Measurements from ENCODE around the gene CLIC3.

Gene CLIC3

GRCh38 chr9:136950656-136951276 lies 45.6 kb downstream of the CLIC3 start:
- DNase-seq, result no peak

DNA sequence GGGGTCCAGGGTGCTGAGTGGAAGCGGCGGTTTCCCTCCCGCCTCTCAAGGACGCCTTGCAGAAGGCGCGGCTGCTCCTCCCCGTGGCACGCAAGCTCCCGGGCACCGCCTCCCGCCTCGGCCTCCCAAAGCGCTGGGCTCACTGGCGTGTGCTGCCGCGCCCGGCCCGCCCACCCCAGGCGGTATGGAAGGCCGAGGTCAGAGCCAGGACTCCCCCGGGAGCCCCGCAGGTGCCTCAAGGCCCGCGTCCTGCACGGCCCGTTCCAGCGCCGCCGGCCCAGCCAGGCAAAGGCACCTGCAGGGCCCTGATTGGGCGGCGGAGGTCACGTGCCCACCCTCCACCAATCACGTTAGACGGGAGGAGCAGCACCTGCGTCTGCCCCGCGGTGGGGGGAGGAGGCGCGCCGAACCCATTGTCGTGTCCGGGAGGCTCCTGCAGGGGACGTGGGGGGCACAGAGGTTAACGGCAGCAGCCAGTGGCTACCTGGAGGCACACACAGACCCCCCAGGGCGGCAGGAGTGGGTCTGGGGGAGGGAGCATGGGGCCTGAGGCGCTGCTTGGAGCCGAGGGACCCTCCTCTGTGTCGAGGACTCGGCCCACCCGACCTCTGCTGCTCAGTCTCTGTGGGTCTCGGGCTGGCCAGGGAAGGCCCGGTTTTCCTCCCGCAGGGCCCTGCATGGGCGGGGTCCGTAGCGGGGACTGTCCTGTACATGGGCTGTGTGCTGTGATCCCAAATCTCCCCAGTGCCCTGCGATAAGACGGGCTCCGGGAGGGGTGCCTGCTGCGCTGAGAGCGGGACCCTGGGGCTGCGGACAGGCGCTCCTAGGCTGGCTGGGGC lies 46.3 kb downstream of the CLIC3 start:
- DNase-seq, result no peak

DNA sequence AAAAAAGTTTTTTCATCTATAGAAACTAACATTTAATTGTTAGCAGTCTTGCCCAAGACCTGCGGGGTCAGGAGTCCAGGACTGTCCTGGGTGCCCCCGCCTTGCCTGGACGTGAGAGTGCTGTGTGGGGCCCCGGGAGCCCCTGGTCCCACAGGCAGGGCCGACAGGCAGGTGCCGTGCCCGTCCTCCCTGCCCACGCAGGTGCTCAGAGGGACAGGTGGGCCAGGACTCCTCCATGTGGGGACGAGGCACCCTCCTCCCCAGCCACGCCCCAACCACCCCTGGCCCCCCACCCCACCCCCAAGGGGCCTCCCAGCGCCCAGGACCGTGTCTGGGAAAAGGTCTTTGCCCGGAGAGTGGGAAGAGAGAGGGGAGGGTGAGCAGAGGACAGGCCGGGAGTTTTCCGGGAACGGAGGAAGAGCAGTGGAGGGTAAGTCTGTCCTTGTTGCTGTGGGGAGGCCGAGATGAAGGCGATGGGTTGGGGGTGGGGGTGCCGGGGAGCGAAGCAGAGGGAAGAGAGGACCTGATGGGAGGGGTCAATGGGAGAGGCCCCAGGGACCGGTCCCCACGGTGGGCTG lies 47.0 kb downstream of the CLIC3 start:
- DNase-seq, result no peak

DNA sequence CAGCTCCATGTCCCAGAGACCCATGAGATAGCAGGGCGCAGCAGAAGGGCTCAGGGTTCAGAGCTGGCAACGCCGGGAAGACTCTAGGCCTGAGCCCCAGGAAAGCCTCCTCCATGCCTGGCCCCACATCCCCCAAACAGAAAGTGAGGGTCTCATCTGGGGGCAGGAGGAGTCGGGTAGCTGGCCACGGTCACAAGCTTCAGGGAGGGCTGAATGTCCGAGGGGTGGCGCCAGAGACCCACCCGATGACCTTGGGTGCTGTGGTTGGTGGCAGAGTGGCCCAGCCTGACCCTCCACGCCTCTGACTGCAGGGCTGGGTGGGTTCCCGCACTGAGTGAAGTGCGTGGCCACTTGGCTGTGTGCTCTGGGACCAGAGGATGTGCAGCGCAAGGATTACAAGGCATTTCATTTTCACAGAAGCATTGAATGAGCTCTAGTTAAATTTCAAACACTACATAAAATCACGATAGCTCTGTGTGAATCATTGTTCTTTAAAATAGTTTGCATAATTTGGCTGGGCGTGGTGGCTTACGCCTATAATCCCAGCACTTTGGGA lies 48.3 kb downstream of the CLIC3 start:
- DNase-seq, result no peak

- no peak for DNase-seq
Observed at GRCh38 chr9:136947028-136947891, 49.1 kb downstream of the CLIC3 start.

GRCh38 chr9:136946228-136947027 lies 49.9 kb downstream of the CLIC3 start:
- DNase-seq, result no peak

- no peak for DNase-seq
Observed at GRCh38 chr9:136945333-136946227, 50.8 kb downstream of the CLIC3 start.
